Sigmoid colon (tissue), 7 donors: ENCODE data around the gene SLC38A3. TPM values are rescaled to one million over a fixed set of nuclear protein-coding genes. Genes with fewer than 3 reads are reported as not detected.

Experiments
- DNase-seq: peaks from one replicate; pipeline ENCODE4 v3.0.0-alpha.2; 2019
- H3K27ac ChIP-seq, 4 donors: fragments of 200-600 bp; sonication (generic); one replicate each; pipeline ENCODE4 v1.5.1; 2016 to 2019; ENCODE audit warnings: mild to moderate bottlenecking in 1 of 4
- H3K27me3 ChIP-seq, 3 donors: fragments of 200-600 bp; sonication (generic); one replicate each; pipeline ENCODE4 v1.5.1; 2019; ENCODE audit warnings: mild to moderate bottlenecking in 1 of 3
- H3K36me3 ChIP-seq, 4 donors: fragments of 200-600 bp; sonication (generic); one replicate each; pipeline ENCODE4 v1.5.1; 2016 to 2019
- H3K4me1 ChIP-seq, 4 donors: fragments of 200-600 bp; sonication (generic); one replicate each; pipeline ENCODE4 v1.5.1; 2017 to 2019
- H3K4me3 ChIP-seq, 4 donors: fragments of 200-600 bp; sonication (generic); one replicate each; pipeline ENCODE4 v1.5.1; 2017 to 2019; ENCODE audit warnings: mild to moderate bottlenecking in 2 of 4, moderate library complexity in 1 of 4
- H3K9me3 ChIP-seq, 4 donors: fragments of 200-600 bp in 3 of 4; sonication (generic) in 3 of 4; one replicate each; pipeline versions ENCODE4 v1.5.1 to v1.6.1; 2013 to 2019
- CTCF ChIP-seq, 4 experiments: fragments of 450-650 bp in 3 of 4; fragments of 200-600 bp in 1 of 4; IDR thresholded peaks; one replicate each; pipeline ENCODE4 v1.5.1; 2016 to 2019; ENCODE audit warnings: antibody characterized with exemption in 4 of 4, mild to moderate bottlenecking in 3 of 4, moderate library complexity in 2 of 4
- EP300 ChIP-seq, 4 donors: sonication (generic); formaldehyde crosslinking; IDR thresholded peaks; one replicate each; pipeline ENCODE4 v1.6.1; 2017; ENCODE audit warnings: antibody characterized with exemption in 4 of 4
- POLR2A ChIP-seq, 2 donors: fragments of 450-650 bp; IDR thresholded peaks; one replicate each; pipeline ENCODE4 v1.6.1; 2016; ENCODE audit warnings: antibody characterized with exemption in 2 of 2, mild to moderate bottlenecking in 2 of 2, moderate library complexity in 2 of 2
- POLR2AphosphoS5 ChIP-seq, 4 donors: sonication (generic); formaldehyde crosslinking; IDR thresholded peaks; one replicate each; pipeline ENCODE4 v1.6.1; 2017; ENCODE audit warnings: antibody characterized with exemption in 4 of 4
- WGBS, 2 donors: extraction: QIAGEN DNeasy Blood & Tissue Kit; methylation state at CpG; one replicate each; pipeline ENCODE4 v1.1.7; 2013; 5-methylcytosine and 5-hydroxymethylcytosine counted together
- intact Hi-C: fragments of 100-400 bp; cut with DNase I; formaldehyde crosslinking; loops from one replicate; pipeline ENCODE4 v1.15.1; 2023
- polyA plus RNA-seq, 3 donors: library from polyadenylated mRNA; stranded (reverse); fragments of 200-250 nt; gene quantifications; one replicate each; pipeline ENCODE4 v1.2.3, GENCODE V29; 2013
- total RNA-seq, 4 donors: library from RNA; depleted of rRNA; stranded (reverse); fragments of >200 nt; gene quantifications; one replicate each; pipeline ENCODE4 v1.1.0, GENCODE V29; 2016
- donor health status: healthy with polysubstance abuse.
- donor health status: Bipolar disorder and iron deficiency.
- donor health status: healthy.

Gene SLC38A3
- total and polyA plus RNA-seq, 7 donors: 0.07 to 0.28 TPM; not detected in 5

GRCh38 chr3:50264964-50265485, 60.0 kb downstream of the SLC38A3 start:
- 48 to 72% methylated on average over 7 of the region's 7 CpGs for WGBS, 2 donors
- no peaks in the 10 kb centered on the region for H3K36me3 ChIP-seq
- H3K4me3 ChIP-seq: no peak overlapping the region
- H3K27me3 ChIP-seq: no peaks in the 10 kb centered on the region
- H3K9me3 ChIP-seq: no peaks in the 10 kb centered on the region
- H3K4me1 ChIP-seq: peaks cover 0 to 86% (median 76%) of the 10 kb centered on the region in 4 donors
- no peak for DNase-seq
- intact Hi-C loops: loop anchor here (5.0 kb wide), 1 partner anchor 62 kb away; the partner anchor contains the start of gene TUSC2
- peak overlapping the region; percentile 93 to 99 (median 99) for H3K27ac ChIP-seq
- TF ChIP-seq POLR2AphosphoS5 (IDR thresholded peaks at IDR 0.05) (peak in 1 of 4 donors; percentile 44), CTCF (IDR thresholded peaks at IDR 0.05) (no peak), POLR2A (IDR thresholded peaks at IDR 0.05) (no peak), EP300 (IDR thresholded peaks at IDR 0.05) (no peak)

- Histone ChIP-seq H3K27me3 (no peaks in the 10 kb centered on the region), H3K36me3 (no peaks in the 10 kb centered on the region), H3K9me3 (no peaks in the 10 kb centered on the region), H3K27ac (peak overlapping the region; percentile 93 to 99 (median 99)), H3K4me1 (peaks cover 0 to 81% (median 78%) of the 10 kb centered on the region in 4 donors), H3K4me3 (no peak overlapping the region)
- TF ChIP-seq CTCF (IDR thresholded peaks at IDR 0.05): no peak
- no peak for TF ChIP-seq EP300 (IDR thresholded peaks at IDR 0.05)
- TF ChIP-seq POLR2A (IDR thresholded peaks at IDR 0.05): no peak
- no peak for TF ChIP-seq POLR2AphosphoS5 (IDR thresholded peaks at IDR 0.05)
- 63 to 73% methylated on average over 1 of the region's 1 CpG for WGBS, 2 donors
- no peak for DNase-seq
- intact Hi-C loops: no loop called here
These were observed 60.5 kb downstream of the SLC38A3 start for GRCh38 chr3:50265571-50265970.

GRCh38 chr3:50266017-50266416, 60.9 kb downstream of the SLC38A3 start:
- no peak for TF ChIP-seq CTCF (IDR thresholded peaks at IDR 0.05)
- no peak for TF ChIP-seq POLR2A (IDR thresholded peaks at IDR 0.05)
- no peak for TF ChIP-seq POLR2AphosphoS5 (IDR thresholded peaks at IDR 0.05)
- TF ChIP-seq EP300 (IDR thresholded peaks at IDR 0.05): no peak
- Histone ChIP-seq H3K4me1 (peaks cover 0 to 77% (median 73%) of the 10 kb centered on the region in 4 donors), H3K27me3 (no peaks in the 10 kb centered on the region), H3K27ac (peak overlapping the region; percentile 93 to 99 (median 99)), H3K4me3 (peak overlapping the region in 1 of 4 donors; percentile 55), H3K36me3 (no peaks in the 10 kb centered on the region), H3K9me3 (no peaks in the 10 kb centered on the region)
- no peak for DNase-seq
- intact Hi-C loops: no loop called here
- WGBS, 2 donors: 85 to 89% methylated on average over 6 of the region's 6 CpGs

- peaks cover 0 to 69% (median 66%) of the 10 kb centered on the region in 4 donors for H3K4me1 ChIP-seq
- intact Hi-C loops: no loop called here
- no peaks in the 10 kb centered on the region for H3K36me3 ChIP-seq
- WGBS, 2 donors: 36 to 62% methylated on average over 7 of the region's 7 CpGs
- no peaks in the 10 kb centered on the region for H3K27me3 ChIP-seq
- no peaks in the 10 kb centered on the region for H3K9me3 ChIP-seq
- no peak for DNase-seq
- peak overlapping the region; percentile 93 to 99 (median 99) for H3K27ac ChIP-seq
- TF ChIP-seq EP300 (IDR thresholded peaks at IDR 0.05) (no peak), POLR2A (IDR thresholded peaks at IDR 0.05) (no peak), CTCF (IDR thresholded peaks at IDR 0.05) (no peak), POLR2AphosphoS5 (IDR thresholded peaks at IDR 0.05) (no peak)
- H3K4me3 ChIP-seq: peak overlapping the region; percentile 41 to 58 (median 54)
These were observed 61.8 kb downstream of the SLC38A3 start for GRCh38 chr3:50266836-50267235.
